Measurements from ENCODE around the gene CRISPLD2.

DNA sequence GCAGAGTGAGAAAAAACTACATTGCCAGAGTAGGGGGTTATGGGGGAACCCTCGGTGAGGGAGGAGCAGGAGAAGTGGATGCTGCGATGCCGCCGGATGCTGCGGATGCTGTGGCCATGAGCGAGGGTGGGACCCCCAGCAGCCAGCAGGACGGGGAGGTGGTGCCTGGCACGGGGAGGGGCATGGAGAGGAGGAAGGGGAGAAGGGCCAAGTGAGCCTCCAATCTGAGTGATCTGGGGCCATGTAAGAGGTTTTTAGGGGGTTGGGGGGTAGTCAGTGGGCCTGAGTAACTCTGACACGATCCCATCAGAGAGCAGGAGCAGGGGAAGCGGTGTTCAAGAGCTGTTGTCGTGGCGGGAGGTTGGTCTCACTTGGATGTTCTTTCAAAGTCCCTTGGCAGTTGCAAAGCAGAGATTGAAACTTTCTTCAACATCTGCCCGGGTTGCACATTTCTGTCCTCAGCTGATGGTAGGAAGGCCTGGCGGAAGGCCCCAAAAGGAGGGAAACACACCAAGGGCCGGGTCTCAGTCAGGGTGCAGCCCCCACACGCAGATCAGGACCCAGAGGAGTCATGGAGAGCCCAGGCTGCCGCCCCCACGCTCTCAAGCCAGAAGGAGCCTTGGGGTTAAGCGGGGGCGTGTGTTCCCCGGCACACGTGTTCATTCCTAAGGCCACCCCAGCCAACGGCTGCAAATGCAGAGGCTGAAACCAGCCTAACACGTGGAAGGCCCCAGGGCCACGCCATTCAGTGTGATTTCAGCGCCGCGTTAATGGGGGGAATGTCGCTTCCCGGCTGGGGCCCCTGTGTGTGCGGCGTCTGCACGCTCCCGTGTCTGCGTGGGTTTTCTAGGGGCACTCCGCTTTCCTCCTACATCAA lies 109.9 kb downstream of the CRISPLD2 start:
- TF ChIP-seq, protein P1, sequence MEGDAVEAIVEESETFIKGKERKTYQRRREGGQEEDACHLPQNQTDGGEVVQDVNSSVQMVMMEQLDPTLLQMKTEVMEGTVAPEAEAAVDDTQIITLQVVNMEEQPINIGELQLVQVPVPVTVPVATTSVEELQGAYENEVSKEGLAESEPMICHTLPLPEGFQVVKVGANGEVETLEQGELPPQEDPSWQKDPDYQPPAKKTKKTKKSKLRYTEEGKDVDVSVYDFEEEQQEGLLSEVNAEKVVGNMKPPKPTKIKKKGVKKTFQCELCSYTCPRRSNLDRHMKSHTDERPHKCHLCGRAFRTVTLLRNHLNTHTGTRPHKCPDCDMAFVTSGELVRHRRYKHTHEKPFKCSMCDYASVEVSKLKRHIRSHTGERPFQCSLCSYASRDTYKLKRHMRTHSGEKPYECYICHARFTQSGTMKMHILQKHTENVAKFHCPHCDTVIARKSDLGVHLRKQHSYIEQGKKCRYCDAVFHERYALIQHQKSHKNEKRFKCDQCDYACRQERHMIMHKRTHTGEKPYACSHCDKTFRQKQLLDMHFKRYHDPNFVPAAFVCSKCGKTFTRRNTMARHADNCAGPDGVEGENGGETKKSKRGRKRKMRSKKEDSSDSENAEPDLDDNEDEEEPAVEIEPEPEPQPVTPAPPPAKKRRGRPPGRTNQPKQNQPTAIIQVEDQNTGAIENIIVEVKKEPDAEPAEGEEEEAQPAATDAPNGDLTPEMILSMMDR (IDR thresholded peaks at IDR 0.05) = no peak
- TF ChIP-seq POLR2A (IDR thresholded peaks at IDR 0.05) = no peak

Data from Peyer's patch (tissue), 4 donors.